Hypothalamus (tissue), 51 donors: ENCODE results near the gene TJP3.

Source experiments
- DNase-seq, 51 donors: peaks; one replicate each; lab custom pipeline; 2025; lab: John Stamatoyannopoulos, UW

The TJP3 gene

GRCh38 chr19:3778899-3779723 lies 70.9 kb downstream of the TJP3 start:
- no peak for DNase-seq

DNA sequence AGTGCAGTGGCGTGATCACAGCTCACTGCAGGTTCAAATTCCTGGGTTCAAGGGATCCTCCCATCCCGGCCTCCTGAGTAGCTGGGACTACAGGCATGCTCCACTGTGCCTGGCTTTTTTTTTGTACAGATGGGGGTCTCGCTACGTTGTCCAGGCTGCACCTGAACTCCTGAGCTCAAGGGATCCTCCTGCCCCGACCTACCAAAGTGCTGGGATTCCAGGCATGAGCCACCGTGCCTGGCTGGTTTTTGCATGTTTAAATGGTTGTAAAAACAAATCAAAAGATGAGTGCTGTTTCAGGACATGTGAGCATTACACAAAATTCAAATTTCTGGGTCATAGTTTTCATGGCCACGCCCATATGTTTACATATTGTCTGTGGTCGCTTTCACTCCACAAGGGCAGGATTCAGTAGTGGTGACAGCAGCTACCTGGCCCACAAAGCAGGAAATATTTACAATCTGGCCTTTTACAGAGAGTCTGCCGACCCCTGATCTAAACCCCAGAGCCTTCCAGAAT lies 72.7 kb downstream of the TJP3 start:
- no peak for DNase-seq

- no peak for DNase-seq
Measured at GRCh38 chr19:3781603-3782002, 73.4 kb downstream of the TJP3 start.

DNA sequence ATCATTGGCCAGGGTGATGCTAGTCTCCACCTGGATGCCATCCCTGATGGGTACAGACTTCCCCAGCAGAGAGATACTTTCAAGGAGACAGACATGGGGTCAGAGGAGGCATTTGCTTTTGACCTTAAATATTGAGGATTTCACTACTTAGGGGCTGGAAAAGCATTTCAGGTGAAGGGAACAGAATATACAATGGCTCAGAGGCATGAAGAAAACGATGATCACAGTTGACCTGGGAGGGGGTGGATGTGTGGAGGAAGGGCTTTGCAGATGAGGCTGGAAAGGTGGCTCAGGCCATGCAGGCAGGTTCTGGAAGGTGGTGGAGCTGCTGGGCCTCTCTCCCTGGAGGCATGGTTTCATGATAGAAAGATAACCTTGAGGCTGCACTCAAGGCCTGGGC lies 74.1 kb downstream of the TJP3 start:
- no peak for DNase-seq

- DNase-seq, result no peak
Measured at GRCh38 chr19:3782903-3783302, 74.7 kb downstream of the TJP3 start.

GRCh38 chr19:3783660-3784584 lies 75.7 kb downstream of the TJP3 start:
- no peak for DNase-seq

DNA sequence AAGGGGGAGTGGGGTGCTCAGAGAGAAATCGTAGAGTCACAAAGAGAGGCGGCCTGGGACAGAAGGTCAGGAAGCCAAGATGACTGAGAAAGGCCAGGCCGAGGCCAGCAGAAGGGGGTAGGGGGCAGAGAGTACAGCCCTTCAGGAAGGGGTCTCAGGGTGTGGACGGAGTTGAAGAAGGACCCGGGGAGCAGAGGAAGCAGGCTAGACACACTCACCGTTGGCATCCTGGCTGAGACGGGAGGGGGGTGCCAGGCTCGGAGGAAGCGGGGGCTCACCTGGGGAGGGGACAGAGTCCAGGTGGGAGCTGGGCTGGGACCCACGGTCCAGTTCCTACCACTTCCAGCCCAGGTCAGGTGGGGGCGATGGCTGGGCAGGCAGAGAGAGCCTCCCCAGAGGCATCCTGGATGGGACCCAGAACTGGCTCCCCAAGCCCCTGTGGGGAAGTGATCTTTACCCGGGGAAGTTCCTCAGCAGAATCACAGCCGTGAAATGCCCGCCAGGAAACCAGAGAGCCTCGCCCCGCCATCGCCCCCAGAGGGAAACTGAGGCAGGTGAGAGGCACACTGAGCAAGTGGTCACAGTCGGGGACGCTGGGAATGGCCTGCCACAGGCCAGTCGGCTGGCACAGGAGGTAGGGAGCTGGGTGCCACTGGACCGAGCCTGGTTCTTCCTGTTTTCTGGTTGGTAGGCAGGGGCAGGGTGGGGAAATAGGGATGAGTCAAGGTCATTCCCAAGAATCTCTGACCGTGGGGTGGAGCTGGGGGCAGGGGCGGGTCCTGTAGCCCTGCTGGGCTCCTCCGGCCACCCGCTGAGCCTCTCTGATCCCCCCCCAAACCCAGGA lies 76.6 kb downstream of the TJP3 start:
- DNase-seq, result peak in 1 of 51 donors; percentile 11

GRCh38 chr19:3785451-3785937 lies 77.3 kb downstream of the TJP3 start:
- peak in 5 of 51 donors; percentile 7 to 21 (median 15) for DNase-seq

DNA sequence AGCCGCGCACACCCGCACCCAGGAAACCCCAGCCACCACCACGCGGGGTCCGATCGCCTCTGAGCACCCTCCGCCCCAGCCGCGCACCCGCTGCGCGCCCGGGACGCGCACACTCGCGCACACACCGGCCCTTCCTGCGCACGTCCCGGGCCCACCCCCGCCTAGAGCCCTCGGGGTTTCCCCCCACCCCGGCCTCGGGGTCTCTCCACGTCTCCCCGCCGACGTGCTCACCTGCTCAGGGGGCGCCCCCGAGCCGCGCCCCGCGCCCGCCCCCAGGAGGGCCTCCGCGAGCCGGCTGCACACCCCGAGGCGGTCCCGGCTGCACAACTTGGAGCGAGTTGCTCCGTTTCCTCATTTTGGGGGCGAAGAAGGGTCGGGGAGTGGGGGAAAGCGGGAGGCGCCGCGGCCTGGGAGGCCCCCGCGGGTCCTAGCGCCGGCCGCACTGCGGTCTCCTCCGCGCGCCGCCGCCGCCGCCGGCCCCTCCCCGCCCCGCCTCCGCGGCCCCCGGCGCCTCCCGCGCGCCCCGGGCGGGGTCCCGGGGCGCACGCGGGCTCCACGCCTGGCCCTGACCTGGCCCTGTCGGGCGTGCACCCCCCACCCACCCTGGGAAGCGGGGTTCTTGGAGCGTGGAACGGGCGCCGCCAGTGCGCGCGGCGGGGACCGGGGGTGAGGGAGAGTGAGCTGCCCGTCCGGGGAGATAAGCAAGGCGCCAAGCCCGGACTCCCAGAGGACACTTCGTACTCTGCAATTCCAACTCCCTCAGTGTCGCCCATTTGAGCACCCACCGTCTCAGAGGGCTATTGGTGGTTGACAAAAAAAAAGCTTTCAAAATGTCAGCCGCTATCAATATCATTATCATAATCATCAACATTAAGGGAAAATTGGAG lies 78.0 kb downstream of the TJP3 start, which contains the start of gene MATK:
Gene MATK (minus strand): TSS at position 444 of the 887 bp plus-strand sequence. CDS start 1,246 bp downstream, outside the sequence.
- DNase-seq, result no peak

GRCh38 chr19:3788996-3789778 lies 81.0 kb downstream of the TJP3 start:
- no peak for DNase-seq

DNA sequence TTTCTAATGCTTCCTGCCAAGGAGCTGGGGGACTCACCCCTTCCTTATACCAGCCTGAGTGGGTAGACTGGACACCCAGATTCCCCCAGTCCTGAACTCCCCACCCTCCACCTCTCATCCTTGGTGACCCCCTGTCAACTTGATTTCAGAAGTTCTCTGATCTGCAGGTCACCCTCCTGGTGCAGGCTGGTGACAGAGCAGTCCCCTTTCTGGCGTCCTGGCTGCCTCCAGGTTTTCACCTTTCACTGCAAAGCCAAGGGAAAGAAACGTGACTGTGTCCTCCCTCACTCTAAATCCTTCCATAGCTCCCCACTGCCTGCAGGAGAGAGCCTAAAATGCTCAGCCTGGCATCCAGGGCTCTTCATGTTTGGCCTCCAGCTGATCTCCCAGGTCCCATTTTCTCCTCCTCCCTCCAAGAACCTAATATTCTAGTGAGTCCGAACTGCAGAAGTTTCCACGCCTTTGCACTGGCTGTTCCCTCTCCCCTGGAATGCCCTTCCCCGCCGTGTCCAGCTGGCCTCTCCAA lies 82.1 kb downstream of the TJP3 start:
- no peak for DNase-seq

DNA sequence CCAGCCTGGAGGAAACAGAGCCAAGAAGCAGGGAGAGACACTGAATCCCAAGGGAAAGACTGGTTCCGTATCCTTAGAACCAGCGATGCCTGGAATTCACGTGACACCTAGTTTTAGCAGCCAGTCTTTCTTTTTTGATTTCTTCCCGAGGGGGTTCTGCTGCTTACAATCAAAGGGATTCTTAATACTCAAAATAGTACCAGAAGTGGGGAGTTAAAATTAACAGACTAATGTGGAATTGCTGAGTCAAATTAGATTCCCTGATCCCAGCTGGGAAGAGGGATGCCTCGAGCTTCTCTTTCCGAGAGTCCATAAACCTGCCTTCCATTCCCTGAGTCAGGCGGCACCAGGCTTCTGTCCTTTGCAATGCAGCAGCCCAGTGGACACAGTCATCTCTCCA lies 82.8 kb downstream of the TJP3 start:
- no peak for DNase-seq

GRCh38 chr19:3792114-3792513 lies 83.9 kb downstream of the TJP3 start:
- no peak for DNase-seq

DNA sequence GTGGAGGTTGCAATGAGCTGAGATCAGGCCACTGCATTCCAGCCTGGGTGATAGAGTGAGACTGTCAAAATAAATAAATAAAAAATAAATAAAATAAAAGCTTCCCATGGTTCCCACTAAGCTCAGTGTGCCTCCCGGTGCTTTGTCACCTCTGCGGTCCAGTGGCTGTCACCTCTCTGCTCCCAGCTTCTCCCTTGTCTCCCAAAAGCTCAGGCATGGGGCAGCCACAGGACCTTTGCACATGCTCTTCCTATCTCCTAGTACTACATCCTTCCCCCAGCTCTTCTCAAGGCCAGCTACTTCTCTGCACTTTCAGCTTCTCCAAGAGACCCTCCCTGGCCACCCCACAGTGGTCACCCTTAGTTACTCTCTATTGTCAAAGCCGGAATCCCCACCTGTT lies 85.6 kb downstream of the TJP3 start:
- no peak for DNase-seq

GRCh38 chr19:3796358-3796757 lies 88.2 kb downstream of the TJP3 start:
- DNase-seq, result no peak

DNA sequence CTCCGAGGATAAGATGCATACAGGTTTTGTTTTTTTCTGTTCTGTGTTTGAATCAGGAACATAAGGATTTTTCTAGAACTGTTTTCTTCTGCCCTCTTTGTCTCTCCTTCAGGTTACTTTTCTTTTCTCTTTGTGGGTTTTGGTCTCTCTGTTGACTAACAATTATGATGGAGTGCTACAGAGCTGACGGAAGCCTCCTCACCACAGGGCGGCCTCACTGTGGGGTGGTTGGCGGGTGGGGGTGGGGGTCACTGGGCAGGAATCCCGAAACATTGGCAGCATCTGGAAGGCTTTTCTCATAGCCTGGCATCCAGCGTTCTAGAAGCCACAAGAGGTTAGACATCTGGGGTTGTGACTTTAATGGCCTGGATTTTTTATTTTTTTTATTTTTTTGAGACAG lies 90.0 kb downstream of the TJP3 start:
- DNase-seq, result no peak
